Loucy (cell line): Measurements from ENCODE around the gene PAFAH1B2.

ENCODE experiments used
- H2AFZ ChIP-seq: fragments of 200-600 bp; sonication (generic); 2 replicates; pipeline ENCODE4 v1.6.0; 2016; ENCODE audit warnings: antibody characterized with exemption, mild to moderate bottlenecking, low read length, moderate library complexity
- H3F3A ChIP-seq: fragments of 200-600 bp; 2 replicates; pipeline ENCODE4 v1.6.0; 2016; ENCODE audit warnings: antibody characterized with exemption, low read depth, mild to moderate bottlenecking
- H3K27me3 ChIP-seq: fragments of 200-600 bp; sonication (generic); 2 replicates; pipeline ENCODE4 v1.6.1; 2014; ENCODE audit warnings: low read length, mild to moderate bottlenecking; ENCODE audit not compliant: insufficient read depth, poor library complexity, severe bottlenecking
- H3K36me3 ChIP-seq: fragments of 200-600 bp; sonication (generic); 2 replicates; pipeline ENCODE4 v1.6.1; 2016; ENCODE audit warnings: low read length; ENCODE audit not compliant: insufficient read depth
- H3K4me1 ChIP-seq: fragments of 200-600 bp; sonication (generic); 2 replicates; pipeline ENCODE4 v1.5.1; 2014; ENCODE audit warnings: low read length, mild to moderate bottlenecking; ENCODE audit not compliant: insufficient read depth, poor library complexity, severe bottlenecking
- H3K4me2 ChIP-seq: fragments of 200-600 bp; sonication (generic); 2 replicates; pipeline ENCODE4 v1.6.0; 2014; ENCODE audit warnings: antibody characterized with exemption, low read length, low read depth, mild to moderate bottlenecking; ENCODE audit not compliant: poor library complexity, severe bottlenecking
- H3K4me3 ChIP-seq: fragments of 200-600 bp; sonication (generic); 2 replicates; pipeline ENCODE4 v1.5.1; 2014; ENCODE audit warnings: low read length, mild to moderate bottlenecking, mixed read lengths; ENCODE audit not compliant: poor library complexity, severe bottlenecking
- H3K79me2 ChIP-seq: fragments of 200-600 bp; sonication (generic); 2 replicates; pipeline ENCODE4 v1.6.1; 2014; ENCODE audit warnings: low read length; ENCODE audit not compliant: insufficient read depth
- H3K9ac ChIP-seq: fragments of 200-600 bp; sonication (generic); 2 replicates; pipeline ENCODE4 v1.6.0; 2014; ENCODE audit warnings: mild to moderate bottlenecking, low read depth, low read length, moderate library complexity; ENCODE audit not compliant: poor library complexity, severe bottlenecking
- H3K9me2 ChIP-seq: fragments of 200-600 bp; sonication (generic); replicated peaks from 2 replicates; pipeline ENCODE4 v1.6.1; 2016; ENCODE audit warnings: low read depth, low read length, mixed read lengths
- H3K9me3 ChIP-seq: fragments of 200-600 bp; sonication (generic); 2 replicates; pipeline ENCODE4 v1.6.1; 2014; ENCODE audit warnings: mild to moderate bottlenecking, antibody characterized with exemption, low read length, low read depth; ENCODE audit not compliant: insufficient read depth
- H4K20me1 ChIP-seq: fragments of 200-600 bp; sonication (generic); 2 replicates; pipeline ENCODE4 v1.6.0; 2014; ENCODE audit warnings: antibody characterized with exemption, low read length, mild to moderate bottlenecking; ENCODE audit not compliant: insufficient read depth, poor library complexity, severe bottlenecking
- CTCF ChIP-seq: fragments of 200-600 bp; sonication (generic); conservative IDR thresholded peaks from 2 replicates; pipeline ENCODE4 v1.5.1; 2014; ENCODE audit warnings: mild to moderate bottlenecking, antibody characterized with exemption, low read length
- EZH2phosphoT487 ChIP-seq: fragments of 200-600 bp; IDR thresholded peaks from 2 replicates; pipeline ENCODE4 v1.6.1; 2018; ENCODE audit warnings: antibody characterized with exemption, mild to moderate bottlenecking, moderate library complexity, borderline replicate concordance

Gene PAFAH1B2

GRCh38 chr11:117146521-117146920, 2.4 kb downstream of the PAFAH1B2 start:
- Histone ChIP-seq H4K20me1 (peaks cover 70% of the 10 kb centered on the region), H3F3A (no peaks in the 10 kb centered on the region), H3K4me1 (peaks cover 40% of the 10 kb centered on the region), H3K36me3 (0 out of 2 replicates have a peak, but pooled peaks cover 6% of the 10 kb centered on the region), H3K9me3 (no peaks in the 10 kb centered on the region), H3K27me3 (no peaks in the 10 kb centered on the region), H3K79me2 (peaks cover 74% of the 10 kb centered on the region), H2AFZ (no peak overlapping the region), H3K9me2 (no peaks in the 10 kb centered on the region), H3K4me2 (peak overlapping the region; percentile 83), H3K4me3 (peak overlapping the region; percentile 89), H3K9ac (peak overlapping the region; percentile 86)
- TF ChIP-seq CTCF, result no peak
- TF ChIP-seq EZH2phosphoT487, result no peak

- no peak overlapping the region for H3K9ac ChIP-seq
- H2AFZ ChIP-seq, result no peak overlapping the region
- no peak for TF ChIP-seq EZH2phosphoT487
- TF ChIP-seq CTCF, result no peak
- peaks cover 98% of the 10 kb centered on the region for H4K20me1 ChIP-seq
- H3K27me3 ChIP-seq, result no peaks in the 10 kb centered on the region
- H3K79me2 ChIP-seq, result peaks cover 99% of the 10 kb centered on the region
- no peaks in the 10 kb centered on the region for H3K9me3 ChIP-seq
- H3F3A ChIP-seq, result no peaks in the 10 kb centered on the region
- no peak overlapping the region for H3K4me3 ChIP-seq
- H3K9me2 ChIP-seq, result no peaks in the 10 kb centered on the region
- peak overlapping the region; percentile 13 for H3K4me2 ChIP-seq
- peaks cover 22% of the 10 kb centered on the region for H3K4me1 ChIP-seq
- H3K36me3 ChIP-seq, result peaks cover 35% of the 10 kb centered on the region; the same call in 1 of the 2 replicates
Observed at GRCh38 chr11:117152066-117152465, 8.0 kb downstream of the PAFAH1B2 start.

DNA sequence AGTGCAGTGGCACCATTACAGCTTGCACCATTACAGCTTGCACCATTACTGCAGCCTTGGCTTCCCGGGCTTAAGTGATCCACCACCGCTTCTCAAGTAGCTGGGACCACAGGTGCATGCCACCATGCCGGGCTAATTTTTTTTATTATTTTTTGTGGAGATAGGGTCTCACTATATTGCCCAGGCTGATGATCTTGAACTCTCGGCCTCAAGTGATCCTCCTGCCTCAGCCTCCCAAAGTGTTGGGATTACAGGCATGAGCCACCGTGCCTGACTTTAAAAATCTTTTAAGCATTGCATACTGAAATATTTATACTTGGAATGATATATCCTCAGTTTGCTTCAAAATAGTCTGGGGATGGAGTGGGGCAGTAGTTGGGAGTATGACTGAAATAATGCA, 10.4 kb downstream of the PAFAH1B2 start:
- Histone ChIP-seq H3K4me1 (peaks cover 14% of the 10 kb centered on the region), H3K9me3 (no peaks in the 10 kb centered on the region), H3K36me3 (peaks cover 52% of the 10 kb centered on the region), H2AFZ (no peak overlapping the region), H3K4me2 (no peak overlapping the region), H3F3A (no peaks in the 10 kb centered on the region), H4K20me1 (peaks cover 98% of the 10 kb centered on the region), H3K79me2 (peaks cover 99% of the 10 kb centered on the region), H3K27me3 (no peaks in the 10 kb centered on the region), H3K9ac (no peak overlapping the region), H3K9me2 (no peaks in the 10 kb centered on the region), H3K4me3 (no peak overlapping the region)
- TF ChIP-seq EZH2phosphoT487 (no peak), CTCF (no peak)
